SK-N-SH (cell line): ENCODE measurements around the gene CCL7. TPM values are rescaled to one million over a fixed set of nuclear protein-coding genes. Genes with fewer than 3 reads are reported as not detected.

Experiments used
- CTCF ChIA-PET: fragments of 300-600, 350-600 bp; formaldehyde crosslinking; extraction: SDS; loops from one replicate; lab custom pipeline; 2021; lab: Yijun Ruan, JAX
- POLR2A ChIA-PET: fragments of 350-600 bp; sonication (Branson Sonifier 250); formaldehyde crosslinking; extraction: SDS; loops from one replicate; lab custom pipeline; 2020; ENCODE audit warnings: antibody characterized with exemption, inconsistent platforms; lab: Yijun Ruan, JAX
- DNase-seq: peaks from one replicate; pipeline ENCODE4 v3.0.0; 2012
- H2AFZ ChIP-seq: fragments of 200-600 bp; sonication (generic); 2 replicates; pipeline ENCODE4 v1.8.1; 2016; ENCODE audit warnings: antibody characterized with exemption, mild to moderate bottlenecking, low read depth
- H3F3A ChIP-seq: fragments of 200-600 bp; sonication (generic); replicated peaks from 2 replicates; pipeline ENCODE3; 2016; ENCODE audit warnings: antibody characterized with exemption, mild to moderate bottlenecking; ENCODE audit not compliant: insufficient read depth
- H3K27ac ChIP-seq, 2 experiments: fragments of 200-500 bp in 1 of 2; fragments of 200-600 bp in 1 of 2; sonication (Bioruptor generic) in 1 of 2; sonication (generic), shearing (Covaris generic) in 1 of 2; 2 replicates each; pipeline versions ENCODE4 v1.5.1 to v1.6.1; 2014 to 2016; ENCODE audit warnings: low read depth in 2 of 2, inconsistent platforms in 1 of 2, low read length in 1 of 2, mild to moderate bottlenecking in 1 of 2, mixed read lengths in 1 of 2
- H3K27me3 ChIP-seq: fragments of 200-600 bp; sonication (generic), shearing (Covaris generic); 2 replicates; pipeline ENCODE4 v1.6.1; 2016; ENCODE audit warnings: mixed run types; ENCODE audit not compliant: insufficient read depth
- H3K36me3 ChIP-seq, 2 experiments: fragments of 200-500 bp in 1 of 2; fragments of 200-600 bp in 1 of 2; sonication (Bioruptor generic) in 1 of 2; sonication (generic) in 1 of 2; replicated peaks in 1 of 2; 2 replicates each; pipeline versions ENCODE3 to v1.5.1; 2014 to 2016; ENCODE audit warnings: low read length in 1 of 2, mild to moderate bottlenecking in 1 of 2; ENCODE audit not compliant: insufficient read depth in 2 of 2, control insufficient read depth in 1 of 2
- H3K4me1 ChIP-seq, 2 experiments: fragments of 200-500 bp in 1 of 2; fragments of 200-600 bp in 1 of 2; sonication (Bioruptor generic) in 1 of 2; sonication (generic), shearing (Covaris generic) in 1 of 2; 2 replicates each; pipeline versions ENCODE4 v1.5.1 to v1.6.1; 2014 to 2016; ENCODE audit warnings: low read depth in 1 of 2, low read length in 1 of 2, mixed run types in 1 of 2; ENCODE audit not compliant: insufficient read depth in 2 of 2, control insufficient read depth in 1 of 2
- H3K4me2 ChIP-seq: fragments of 200-600 bp; sonication (generic), shearing (Covaris generic); 2 replicates; pipeline ENCODE4 v1.6.1; 2017; ENCODE audit warnings: mixed run types
- H3K4me3 ChIP-seq, 2 experiments: fragments of 200-500 bp in 1 of 2; fragments of 200-600 bp in 1 of 2; sonication (Bioruptor generic) in 1 of 2; sonication (generic), shearing (Covaris generic) in 1 of 2; 2 replicates each; pipeline versions ENCODE4 v1.5.1 to v1.8.1; 2014 to 2016; ENCODE audit warnings: low read depth in 2 of 2, inconsistent platforms in 1 of 2, low read length in 1 of 2, mild to moderate bottlenecking in 1 of 2, mixed read lengths in 1 of 2, moderate library complexity in 1 of 2
- H3K79me2 ChIP-seq: fragments of 200-600 bp; sonication (generic); 2 replicates; pipeline ENCODE4 v1.8.1; 2017; ENCODE audit warnings: mild to moderate bottlenecking; ENCODE audit not compliant: insufficient read depth
- H3K9ac ChIP-seq: fragments of 200-600 bp; sonication (generic); 2 replicates; pipeline ENCODE4 v1.6.1; 2017; ENCODE audit warnings: mixed run types
- H3K9me2 ChIP-seq: fragments of 200-600 bp; sonication (generic); 2 replicates; pipeline ENCODE4 v1.6.1; 2017; ENCODE audit warnings: mixed run types
- H3K9me3 ChIP-seq: fragments of 200-600 bp; sonication (generic); 2 replicates; pipeline ENCODE4 v1.6.1; 2017; ENCODE audit warnings: mixed run types, mild to moderate bottlenecking, moderate library complexity
- H4K20me1 ChIP-seq: fragments of 200-600 bp; sonication (generic); 2 replicates; pipeline ENCODE4 v1.6.1; 2017; ENCODE audit warnings: mild to moderate bottlenecking, mixed run types; ENCODE audit not compliant: insufficient read depth
- JUND ChIP-seq: IDR thresholded peaks from 2 replicates; pipeline ENCODE4 v1.4.0; 2012
- NFIC ChIP-seq: IDR thresholded peaks from 2 replicates; pipeline ENCODE4 v1.4.0; 2012; ENCODE audit warnings: borderline replicate concordance
- RCOR1 ChIP-seq: fragments of 150-350 bp; IDR thresholded peaks from 2 replicates; pipeline ENCODE4 v1.6.1; 2017; ENCODE audit warnings: antibody characterized with exemption, low read length
- RFX5 ChIP-seq: IDR thresholded peaks from 2 replicates; pipeline ENCODE4 v1.6.1; 2012; ENCODE audit warnings: mild to moderate bottlenecking, improper control_type of control experiment, low read length
- WGBS: methylation state at CpG from one replicate; pipeline ENCODE4 v1.1.6; 2017; ENCODE audit warnings: low lambda C conversion rate; 5-methylcytosine and 5-hydroxymethylcytosine counted together
- polyA plus RNA-seq, 3 experiments: library from polyadenylated mRNA; depleted of rRNA; stranded (reverse); fragments of >200 nt; gene quantifications; 2 replicates each; pipeline ENCODE4 v1.2.3, GENCODE V29; 2012
- TF ChIP-seq, protein P1 (sequence below): IDR thresholded peaks from 2 replicates; pipeline ENCODE4; 2012
- TF ChIP-seq, protein P2 (sequence below): fragments of 200-600 bp; sonication (generic); IDR thresholded peaks from 2 replicates; pipeline ENCODE4 v1.6.1; 2017; ENCODE audit warnings: antibody characterized with exemption, mild to moderate bottlenecking, moderate library complexity
- TF ChIP-seq, protein P3 (sequence below): IDR thresholded peaks from 2 replicates; pipeline ENCODE4 v1.6.1; 2012; ENCODE audit warnings: mild to moderate bottlenecking, low read depth, low read length, moderate library complexity

CCL7 gene
- polyA plus RNA-seq, 1 of the 3 experiments (the other 2 are of a cell fraction): 0.72 TPM

DNA sequence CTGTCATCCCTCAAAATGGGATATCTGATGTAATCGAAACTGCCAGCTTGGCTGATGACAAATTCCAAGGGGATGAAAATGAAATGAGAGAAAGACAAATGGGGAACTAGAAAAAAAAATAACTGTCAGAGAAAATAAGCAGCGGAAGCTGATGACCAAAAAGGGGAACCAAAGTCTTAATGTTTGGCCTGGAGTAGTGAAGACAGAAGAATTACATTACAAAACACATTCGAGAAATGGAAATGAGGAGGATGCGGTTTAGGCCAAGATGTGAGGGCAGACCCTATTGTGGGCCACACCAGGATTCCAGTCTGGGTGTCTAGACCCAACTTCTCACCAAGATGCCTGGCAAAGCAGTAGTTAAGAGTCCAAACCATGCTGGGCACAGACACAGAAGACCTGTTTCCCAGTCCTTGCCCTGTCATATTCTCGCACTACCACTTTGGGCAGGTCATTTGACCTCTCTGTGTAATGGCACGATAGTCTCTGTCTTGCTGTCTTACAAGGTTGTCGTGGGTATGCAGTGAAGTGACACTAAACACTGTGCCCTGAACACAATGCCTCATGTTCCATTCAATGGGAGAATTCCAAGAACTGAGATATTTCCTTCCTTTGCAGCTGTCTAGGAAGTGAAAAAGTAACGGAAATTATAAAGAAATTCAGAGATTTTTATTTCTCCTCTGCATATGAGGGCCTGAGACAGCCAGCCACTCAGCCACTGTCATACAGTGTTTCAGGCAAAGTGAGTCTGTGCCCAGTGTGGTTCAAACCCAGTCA lies 27.2 kb upstream of the CCL7 start:
- H3K79me2 ChIP-seq: no peaks in the 10 kb centered on the region
- no peak overlapping the region for H3K4me3 ChIP-seq
- TF ChIP-seq JUND (0 out of 2 replicates have a peak, but pooled peaks have one; percentile 19), RFX5 (no peak)
- TF ChIP-seq, protein P1, sequence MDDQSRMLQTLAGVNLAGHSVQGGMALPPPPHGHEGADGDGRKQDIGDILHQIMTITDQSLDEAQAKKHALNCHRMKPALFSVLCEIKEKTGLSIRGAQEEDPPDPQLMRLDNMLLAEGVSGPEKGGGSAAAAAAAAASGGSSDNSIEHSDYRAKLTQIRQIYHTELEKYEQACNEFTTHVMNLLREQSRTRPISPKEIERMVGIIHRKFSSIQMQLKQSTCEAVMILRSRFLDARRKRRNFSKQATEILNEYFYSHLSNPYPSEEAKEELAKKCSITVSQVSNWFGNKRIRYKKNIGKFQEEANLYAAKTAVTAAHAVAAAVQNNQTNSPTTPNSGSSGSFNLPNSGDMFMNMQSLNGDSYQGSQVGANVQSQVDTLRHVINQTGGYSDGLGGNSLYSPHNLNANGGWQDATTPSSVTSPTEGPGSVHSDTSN: peak; percentile 54; the same call in 1 of the 2 replicates
- H2AFZ ChIP-seq: no peak overlapping the region
- H3K9me3 ChIP-seq: no peaks in the 10 kb centered on the region
- DNase-seq: no peak
- H3K9ac ChIP-seq: no peak overlapping the region
- no peaks in the 10 kb centered on the region for H4K20me1 ChIP-seq
- ChIA-PET CTCF (no interaction called here), POLR2A (no interaction called here)
- 67% methylated on average over 8 of the region's 8 CpGs for WGBS
- no peak overlapping the region for H3K4me2 ChIP-seq
- peak overlapping the region in 1 of 2 experiments; percentile 16; a peak in 1 of 4 replicates for H3K27ac ChIP-seq
- no peaks in the 10 kb centered on the region for H3K27me3 ChIP-seq
- H3K9me2 ChIP-seq: no peaks in the 10 kb centered on the region
- peaks cover 12 to 17% of the 10 kb centered on the region in 2 experiments for H3K4me1 ChIP-seq
- H3F3A ChIP-seq: peaks cover 20% of the 10 kb centered on the region
- no peaks in the 10 kb centered on the region for H3K36me3 ChIP-seq

DNA sequence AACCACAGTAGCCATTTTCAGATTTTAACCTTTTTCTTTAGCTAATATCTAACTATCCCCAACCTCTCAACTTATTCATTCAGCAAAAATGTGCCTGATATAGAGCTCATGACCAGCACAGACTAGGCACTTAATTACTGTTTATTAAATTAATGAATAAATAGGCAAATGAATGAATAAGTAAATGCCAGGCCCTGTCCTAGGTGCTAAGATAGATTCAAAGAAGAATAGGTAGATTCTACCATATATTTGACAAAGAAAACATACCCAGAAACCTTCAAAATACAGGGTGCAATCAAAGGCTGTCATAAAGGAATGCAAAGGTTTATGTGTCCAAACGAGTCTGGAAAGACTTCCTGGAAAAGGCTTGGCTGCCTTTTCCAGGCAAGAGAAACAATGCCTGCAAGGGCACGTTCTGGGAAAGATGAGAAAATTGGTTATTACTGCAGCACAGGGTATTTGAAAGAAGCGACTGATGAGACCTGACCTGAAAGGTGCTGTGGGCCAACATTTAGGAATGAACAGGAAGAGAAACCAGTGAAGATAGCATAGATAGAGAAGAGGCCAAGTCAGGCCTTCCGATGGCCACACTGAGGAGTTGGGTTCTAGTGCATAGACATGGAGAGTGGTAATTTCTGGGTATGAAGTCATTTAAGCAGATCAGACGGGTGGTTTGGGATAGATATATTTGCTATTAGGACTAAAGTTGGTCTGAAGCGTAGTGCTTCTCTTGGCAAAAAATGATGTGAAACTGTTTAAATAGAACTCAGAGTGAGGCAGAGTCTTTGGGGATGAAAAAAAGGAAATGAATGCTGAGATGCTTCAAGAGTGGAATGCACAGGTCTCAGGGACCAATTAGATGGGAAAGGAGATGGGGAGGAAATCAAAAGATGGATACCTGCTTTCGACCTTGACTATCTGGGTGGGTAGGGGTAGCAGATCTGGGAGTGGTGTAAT lies 26.4 kb upstream of the CCL7 start:
- TF ChIP-seq, protein P2, sequence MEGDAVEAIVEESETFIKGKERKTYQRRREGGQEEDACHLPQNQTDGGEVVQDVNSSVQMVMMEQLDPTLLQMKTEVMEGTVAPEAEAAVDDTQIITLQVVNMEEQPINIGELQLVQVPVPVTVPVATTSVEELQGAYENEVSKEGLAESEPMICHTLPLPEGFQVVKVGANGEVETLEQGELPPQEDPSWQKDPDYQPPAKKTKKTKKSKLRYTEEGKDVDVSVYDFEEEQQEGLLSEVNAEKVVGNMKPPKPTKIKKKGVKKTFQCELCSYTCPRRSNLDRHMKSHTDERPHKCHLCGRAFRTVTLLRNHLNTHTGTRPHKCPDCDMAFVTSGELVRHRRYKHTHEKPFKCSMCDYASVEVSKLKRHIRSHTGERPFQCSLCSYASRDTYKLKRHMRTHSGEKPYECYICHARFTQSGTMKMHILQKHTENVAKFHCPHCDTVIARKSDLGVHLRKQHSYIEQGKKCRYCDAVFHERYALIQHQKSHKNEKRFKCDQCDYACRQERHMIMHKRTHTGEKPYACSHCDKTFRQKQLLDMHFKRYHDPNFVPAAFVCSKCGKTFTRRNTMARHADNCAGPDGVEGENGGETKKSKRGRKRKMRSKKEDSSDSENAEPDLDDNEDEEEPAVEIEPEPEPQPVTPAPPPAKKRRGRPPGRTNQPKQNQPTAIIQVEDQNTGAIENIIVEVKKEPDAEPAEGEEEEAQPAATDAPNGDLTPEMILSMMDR: no peak
- TF ChIP-seq RCOR1: no peak
- TF ChIP-seq, protein P3, sequence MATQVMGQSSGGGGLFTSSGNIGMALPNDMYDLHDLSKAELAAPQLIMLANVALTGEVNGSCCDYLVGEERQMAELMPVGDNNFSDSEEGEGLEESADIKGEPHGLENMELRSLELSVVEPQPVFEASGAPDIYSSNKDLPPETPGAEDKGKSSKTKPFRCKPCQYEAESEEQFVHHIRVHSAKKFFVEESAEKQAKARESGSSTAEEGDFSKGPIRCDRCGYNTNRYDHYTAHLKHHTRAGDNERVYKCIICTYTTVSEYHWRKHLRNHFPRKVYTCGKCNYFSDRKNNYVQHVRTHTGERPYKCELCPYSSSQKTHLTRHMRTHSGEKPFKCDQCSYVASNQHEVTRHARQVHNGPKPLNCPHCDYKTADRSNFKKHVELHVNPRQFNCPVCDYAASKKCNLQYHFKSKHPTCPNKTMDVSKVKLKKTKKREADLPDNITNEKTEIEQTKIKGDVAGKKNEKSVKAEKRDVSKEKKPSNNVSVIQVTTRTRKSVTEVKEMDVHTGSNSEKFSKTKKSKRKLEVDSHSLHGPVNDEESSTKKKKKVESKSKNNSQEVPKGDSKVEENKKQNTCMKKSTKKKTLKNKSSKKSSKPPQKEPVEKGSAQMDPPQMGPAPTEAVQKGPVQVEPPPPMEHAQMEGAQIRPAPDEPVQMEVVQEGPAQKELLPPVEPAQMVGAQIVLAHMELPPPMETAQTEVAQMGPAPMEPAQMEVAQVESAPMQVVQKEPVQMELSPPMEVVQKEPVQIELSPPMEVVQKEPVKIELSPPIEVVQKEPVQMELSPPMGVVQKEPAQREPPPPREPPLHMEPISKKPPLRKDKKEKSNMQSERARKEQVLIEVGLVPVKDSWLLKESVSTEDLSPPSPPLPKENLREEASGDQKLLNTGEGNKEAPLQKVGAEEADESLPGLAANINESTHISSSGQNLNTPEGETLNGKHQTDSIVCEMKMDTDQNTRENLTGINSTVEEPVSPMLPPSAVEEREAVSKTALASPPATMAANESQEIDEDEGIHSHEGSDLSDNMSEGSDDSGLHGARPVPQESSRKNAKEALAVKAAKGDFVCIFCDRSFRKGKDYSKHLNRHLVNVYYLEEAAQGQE: 0 out of 2 replicates have a peak, but pooled peaks have one; percentile 34
- no peak for TF ChIP-seq NFIC
- POLR2A ChIA-PET: no interaction called here
- H3K4me2 ChIP-seq: no peak overlapping the region
- H3K9ac ChIP-seq: no peak overlapping the region
- peaks cover 9 to 16% of the 10 kb centered on the region in 2 experiments for H3K4me1 ChIP-seq
- no peak overlapping the region for H2AFZ ChIP-seq
- no peaks in the 10 kb centered on the region for H3K27me3 ChIP-seq
- H3K79me2 ChIP-seq: no peaks in the 10 kb centered on the region
- H3F3A ChIP-seq: peaks cover 13% of the 10 kb centered on the region
- H3K27ac ChIP-seq: no peak overlapping the region
- DNase-seq: no peak
- no peaks in the 10 kb centered on the region for H4K20me1 ChIP-seq
- no peak overlapping the region for H3K4me3 ChIP-seq
- no peaks in the 10 kb centered on the region for H3K9me3 ChIP-seq
- WGBS: 79% methylated on average over 7 of the region's 7 CpGs
- no peaks in the 10 kb centered on the region for H3K9me2 ChIP-seq
- CTCF ChIA-PET: no interaction called here
- no peaks in the 10 kb centered on the region for H3K36me3 ChIP-seq
